K562 (cell line): ENCODE data around the gene PRDX1. TPM values are rescaled to one million over a fixed set of nuclear protein-coding genes. Genes with fewer than 3 reads are reported as not detected.
A peak's percentile ranks its signal among the peaks of the same experiment; 100 is the strongest.

Experiments
- ARID2 ChIP-seq: fragments of 450-650 bp; IDR thresholded peaks from 2 replicates; pipeline ENCODE4 v1.6.1; 2017; ENCODE audit warnings: antibody characterized with exemption, mild to moderate bottlenecking
- CHD7 ChIP-seq: fragments of 200-600 bp; sonication (generic); IDR thresholded peaks from one replicate; pipeline ENCODE4 v1.6.1; 2012; ENCODE audit warnings: mild to moderate bottlenecking, low read depth, low read length, inconsistent platforms
- MEF2D ChIP-seq: conservative IDR thresholded peaks from 2 replicates; pipeline ENCODE4 v1.6.1; 2016; ENCODE audit warnings: low read depth, missing genetic modification characterization, missing compliant biosample characterization
- NR2C2 ChIP-seq, 2 experiments: fragments of 200-800 bp in 1 of 2; sonication (Bioruptor generic) in 1 of 2; sonication (generic) in 1 of 2; formaldehyde crosslinking in 1 of 2; IDR thresholded peaks; 2 replicates each; pipeline versions ENCODE4 v1.6.1 to v1.8.0; 2016 to 2022; ENCODE audit warnings: mild to moderate bottlenecking in 1 of 2, missing compliant biosample characterization in 1 of 2, missing genetic modification characterization in 1 of 2, missing genetic modification reagents in 1 of 2
- STAT6 ChIP-seq: sonication (generic); formaldehyde crosslinking; IDR thresholded peaks from 2 replicates; pipeline ENCODE4 v1.8.1; 2023; ENCODE audit warnings: mild to moderate bottlenecking, missing genetic modification reagents
- TAF1 ChIP-seq: IDR thresholded peaks from 2 replicates; pipeline ENCODE4 v1.6.1; 2011; ENCODE audit warnings: mild to moderate bottlenecking, low read length, moderate library complexity; ENCODE audit not compliant: insufficient read depth, control insufficient read depth, severe bottlenecking; ENCODE audit errors: extremely low read depth
- XRCC5 ChIP-seq: fragments of 200-400 bp; formaldehyde crosslinking; IDR thresholded peaks from 2 replicates; pipeline ENCODE4 v1.6.1; 2017; ENCODE audit warnings: low read depth, mild to moderate bottlenecking, low read length
- ZNF354B ChIP-seq: fragments of 250-450 bp; sonication (Bioruptor Pico); IDR thresholded peaks from 2 replicates; pipeline ENCODE4 v1.4.0; 2020
- ZNF41 ChIP-seq: fragments of 250-450 bp; sonication (Bioruptor Pico); conservative IDR thresholded peaks from 2 replicates; pipeline ENCODE4 v1.4.0; 2020; ENCODE audit warnings: mild to moderate bottlenecking
- polyA plus RNA-seq, 8 experiments: library from polyadenylated mRNA; depleted of rRNA in 4 of 8; stranded (reverse) in 5 of 8; unstranded in 3 of 8; fragments of >200 nt; fragmentation: Nextera tagmentation in 2 of 8; fragmentation: Illumina TruSeq in 1 of 8; extraction: Ambion mirVana in 2 of 8; extraction: Trizol in 1 of 8; gene quantifications; 2 replicates each; pipeline versions ENCODE4 v1.2.1 to v1.2.3, GENCODE V29; 2011 to 2014; ENCODE audit warnings: inconsistent platforms in 1 of 8, missing spikeins in 1 of 8
- total RNA-seq, 7 experiments: library from RNA; depleted of rRNA in 6 of 7; stranded (reverse); fragments of >200 nt in 6 of 7; fragmentation: Illumina TruSeq in 2 of 7; extraction: Trizol in 2 of 7; gene quantifications; 2 replicates each; pipeline versions ENCODE4 v1.2.1 to v1.2.3, GENCODE V29; 2011 to 2021; ENCODE audit warnings: low replicate concordance in 1 of 7

PRDX1 gene
- total and polyA plus RNA-seq, 9 of the 15 experiments (the other 6 are each of a cell fraction or from before 2014, with no cell fraction given) = 748 to 2,388 (median 1,045) TPM

GRCh38 chr1:45569962-45570581, 48.4 kb upstream of the PRDX1 start (continued):
- TF ChIP-seq CHD7 (no peak), ARID2 (peak; percentile 71), TAF1 (no peak), ZNF354B (CRISPR knock-in tag) (no peak), NR2C2 (CRISPR knock-in tag; IDR thresholded peaks at IDR 0.05) (0 out of 2 replicates have a peak, but pooled peaks have one; percentile 24), NR2C2 (tag; IDR thresholded peaks at IDR 0.05) (no peak), XRCC5 (peak; percentile 51; the same call in 1 of the 2 replicates), STAT6 (CRISPR knock-in tag) (peak; percentile 60; the same call in 1 of the 2 replicates), ZNF41 (CRISPR knock-in tag) (0 out of 2 replicates have a peak, but pooled peaks have one; percentile 22), MEF2D (tag) (no peak)
- TF ChIP-seq, all 486 proteins: peak for 52
